Ishikawa (cell line): Measurements from ENCODE around the gene SYT7.

Source experiments
- CEBPB ChIP-seq: IDR thresholded peaks from 2 replicates; pipeline ENCODE4 v1.6.1; 2012
- CREB1 ChIP-seq: IDR thresholded peaks from 2 replicates; pipeline ENCODE4 v1.6.1; 2012; ENCODE audit warnings: low read depth
- EGR1 ChIP-seq: IDR thresholded peaks from 2 replicates; pipeline ENCODE4 v1.6.1; 2012
- EP300 ChIP-seq: IDR thresholded peaks from 2 replicates; pipeline ENCODE4 v1.6.1; 2012; ENCODE audit warnings: borderline replicate concordance
- FOXM1 ChIP-seq: IDR thresholded peaks from 2 replicates; pipeline ENCODE4 v1.6.1; 2012; ENCODE audit warnings: low read depth, borderline replicate concordance
- NFIC ChIP-seq: IDR thresholded peaks from 2 replicates; pipeline ENCODE4 v1.6.1; 2012
- RAD21 ChIP-seq: IDR thresholded peaks from 2 replicates; pipeline ENCODE4 v1.6.1; 2012; ENCODE audit warnings: low read depth
- TAF1 ChIP-seq: IDR thresholded peaks from 2 replicates; pipeline ENCODE4 v1.6.1; 2012; ENCODE audit warnings: low read depth, mild to moderate bottlenecking
- TCF12 ChIP-seq: IDR thresholded peaks from 2 replicates; pipeline ENCODE4 v1.6.1; 2012; ENCODE audit warnings: low read depth
- TEAD4 ChIP-seq: IDR thresholded peaks from 2 replicates; pipeline ENCODE4 v1.6.1; 2012
- YY1 ChIP-seq: IDR thresholded peaks from 2 replicates; pipeline ENCODE4 v1.6.1; 2012; ENCODE audit warnings: low read depth
- ZBTB7A ChIP-seq: IDR thresholded peaks from 2 replicates; pipeline ENCODE4 v1.6.1; 2012; ENCODE audit warnings: low read depth
- TF ChIP-seq, protein P1 (sequence below): IDR thresholded peaks from 2 replicates; pipeline ENCODE4 v1.6.1; 2012; ENCODE audit warnings: low read depth, mild to moderate bottlenecking
- TF ChIP-seq, protein P2 (sequence below): IDR thresholded peaks from 2 replicates; pipeline ENCODE4 v1.6.1; 2012
- TF ChIP-seq, protein P3 (sequence below): IDR thresholded peaks from 2 replicates; pipeline ENCODE4 v1.6.1; 2012

The SYT7 gene

DNA sequence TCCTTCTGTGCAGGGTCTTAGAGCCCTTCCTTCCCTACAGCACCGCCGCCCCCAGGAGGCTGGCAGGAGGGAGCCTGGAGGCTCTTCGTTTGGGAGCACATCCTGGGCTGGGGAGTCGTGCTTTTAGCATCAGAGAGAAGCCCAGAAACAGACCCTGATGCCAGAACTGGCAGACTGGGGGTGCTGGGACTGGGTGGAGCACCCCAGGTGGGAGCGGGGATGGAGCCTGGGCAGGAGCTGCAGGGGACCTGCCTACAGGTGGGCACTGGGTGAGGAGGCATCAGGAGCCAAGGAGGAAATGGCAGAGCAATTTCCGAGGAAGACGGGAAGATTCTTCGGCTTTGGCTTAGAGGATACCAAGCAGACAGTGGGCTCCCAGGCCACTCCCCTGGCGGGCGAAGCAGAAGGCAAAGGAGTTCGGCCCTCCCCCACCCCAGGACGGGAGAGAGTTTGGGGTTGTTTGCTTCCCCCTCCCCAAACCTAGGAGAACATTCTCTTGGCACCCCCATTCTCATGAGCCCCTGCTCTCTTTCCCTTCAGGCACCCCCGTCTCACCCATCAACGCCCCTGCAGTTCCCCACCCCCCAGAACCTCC lies 1.1 kb downstream of the SYT7 start:
- TF ChIP-seq CEBPB (no peak), TEAD4 (no peak), CREB1 (no peak), YY1 (no peak)

DNA sequence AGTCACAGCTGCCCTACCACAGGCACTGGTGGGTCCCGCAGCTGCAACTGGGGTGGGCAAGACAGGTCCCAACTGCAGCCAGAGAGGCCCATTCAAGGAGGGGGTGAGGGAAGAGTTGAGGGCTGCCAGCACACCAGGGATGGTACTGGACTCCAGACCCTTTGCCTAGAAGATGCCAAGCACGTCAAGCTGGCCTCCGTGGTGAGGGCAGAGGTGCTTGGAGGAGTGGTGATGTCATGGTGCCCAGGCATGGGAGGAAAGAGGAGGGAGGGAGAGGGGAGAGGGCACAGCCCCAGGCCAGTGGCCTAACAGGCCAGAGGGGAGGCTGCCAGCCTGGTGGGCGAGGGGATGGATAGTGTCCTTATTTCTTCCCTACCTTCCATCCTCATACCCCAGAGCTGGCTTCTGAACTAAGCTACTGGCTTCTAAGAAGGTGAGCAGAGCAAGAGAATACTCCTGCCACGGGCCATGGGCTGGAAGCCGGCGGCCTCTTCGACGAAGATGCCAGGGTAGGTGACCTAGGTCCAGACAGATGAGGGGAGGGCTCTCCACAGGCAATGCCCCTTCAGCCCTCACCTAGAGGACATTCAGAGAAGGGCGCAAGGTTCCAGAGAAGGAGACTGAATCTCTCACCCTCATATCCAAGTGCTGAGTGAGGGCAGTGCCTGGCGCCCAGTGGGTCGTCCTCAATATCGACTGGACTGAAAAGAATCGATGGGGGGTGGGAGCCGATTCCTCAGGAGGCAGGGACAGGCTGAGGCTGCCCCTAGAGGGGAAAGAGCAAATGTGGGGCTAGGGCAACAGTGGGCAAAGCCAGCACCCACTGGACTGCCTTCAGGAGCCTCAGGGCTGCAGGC lies 1.8 kb downstream of the SYT7 start:
- TF ChIP-seq, protein P1, sequence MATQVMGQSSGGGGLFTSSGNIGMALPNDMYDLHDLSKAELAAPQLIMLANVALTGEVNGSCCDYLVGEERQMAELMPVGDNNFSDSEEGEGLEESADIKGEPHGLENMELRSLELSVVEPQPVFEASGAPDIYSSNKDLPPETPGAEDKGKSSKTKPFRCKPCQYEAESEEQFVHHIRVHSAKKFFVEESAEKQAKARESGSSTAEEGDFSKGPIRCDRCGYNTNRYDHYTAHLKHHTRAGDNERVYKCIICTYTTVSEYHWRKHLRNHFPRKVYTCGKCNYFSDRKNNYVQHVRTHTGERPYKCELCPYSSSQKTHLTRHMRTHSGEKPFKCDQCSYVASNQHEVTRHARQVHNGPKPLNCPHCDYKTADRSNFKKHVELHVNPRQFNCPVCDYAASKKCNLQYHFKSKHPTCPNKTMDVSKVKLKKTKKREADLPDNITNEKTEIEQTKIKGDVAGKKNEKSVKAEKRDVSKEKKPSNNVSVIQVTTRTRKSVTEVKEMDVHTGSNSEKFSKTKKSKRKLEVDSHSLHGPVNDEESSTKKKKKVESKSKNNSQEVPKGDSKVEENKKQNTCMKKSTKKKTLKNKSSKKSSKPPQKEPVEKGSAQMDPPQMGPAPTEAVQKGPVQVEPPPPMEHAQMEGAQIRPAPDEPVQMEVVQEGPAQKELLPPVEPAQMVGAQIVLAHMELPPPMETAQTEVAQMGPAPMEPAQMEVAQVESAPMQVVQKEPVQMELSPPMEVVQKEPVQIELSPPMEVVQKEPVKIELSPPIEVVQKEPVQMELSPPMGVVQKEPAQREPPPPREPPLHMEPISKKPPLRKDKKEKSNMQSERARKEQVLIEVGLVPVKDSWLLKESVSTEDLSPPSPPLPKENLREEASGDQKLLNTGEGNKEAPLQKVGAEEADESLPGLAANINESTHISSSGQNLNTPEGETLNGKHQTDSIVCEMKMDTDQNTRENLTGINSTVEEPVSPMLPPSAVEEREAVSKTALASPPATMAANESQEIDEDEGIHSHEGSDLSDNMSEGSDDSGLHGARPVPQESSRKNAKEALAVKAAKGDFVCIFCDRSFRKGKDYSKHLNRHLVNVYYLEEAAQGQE, result no peak
- TF ChIP-seq ZBTB7A (no peak), TAF1 (no peak), EP300 (no peak), TEAD4 (no peak), TCF12 (no peak), CREB1 (no peak), CEBPB (no peak), EGR1 (no peak), FOXM1 (no peak), YY1 (no peak), RAD21 (no peak), NFIC (no peak)
- TF ChIP-seq, protein P2, sequence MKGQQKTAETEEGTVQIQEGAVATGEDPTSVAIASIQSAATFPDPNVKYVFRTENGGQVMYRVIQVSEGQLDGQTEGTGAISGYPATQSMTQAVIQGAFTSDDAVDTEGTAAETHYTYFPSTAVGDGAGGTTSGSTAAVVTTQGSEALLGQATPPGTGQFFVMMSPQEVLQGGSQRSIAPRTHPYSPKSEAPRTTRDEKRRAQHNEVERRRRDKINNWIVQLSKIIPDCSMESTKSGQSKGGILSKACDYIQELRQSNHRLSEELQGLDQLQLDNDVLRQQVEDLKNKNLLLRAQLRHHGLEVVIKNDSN, result no peak
- TF ChIP-seq, protein P3, sequence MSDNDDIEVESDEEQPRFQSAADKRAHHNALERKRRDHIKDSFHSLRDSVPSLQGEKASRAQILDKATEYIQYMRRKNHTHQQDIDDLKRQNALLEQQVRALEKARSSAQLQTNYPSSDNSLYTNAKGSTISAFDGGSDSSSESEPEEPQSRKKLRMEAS, result no peak

DNA sequence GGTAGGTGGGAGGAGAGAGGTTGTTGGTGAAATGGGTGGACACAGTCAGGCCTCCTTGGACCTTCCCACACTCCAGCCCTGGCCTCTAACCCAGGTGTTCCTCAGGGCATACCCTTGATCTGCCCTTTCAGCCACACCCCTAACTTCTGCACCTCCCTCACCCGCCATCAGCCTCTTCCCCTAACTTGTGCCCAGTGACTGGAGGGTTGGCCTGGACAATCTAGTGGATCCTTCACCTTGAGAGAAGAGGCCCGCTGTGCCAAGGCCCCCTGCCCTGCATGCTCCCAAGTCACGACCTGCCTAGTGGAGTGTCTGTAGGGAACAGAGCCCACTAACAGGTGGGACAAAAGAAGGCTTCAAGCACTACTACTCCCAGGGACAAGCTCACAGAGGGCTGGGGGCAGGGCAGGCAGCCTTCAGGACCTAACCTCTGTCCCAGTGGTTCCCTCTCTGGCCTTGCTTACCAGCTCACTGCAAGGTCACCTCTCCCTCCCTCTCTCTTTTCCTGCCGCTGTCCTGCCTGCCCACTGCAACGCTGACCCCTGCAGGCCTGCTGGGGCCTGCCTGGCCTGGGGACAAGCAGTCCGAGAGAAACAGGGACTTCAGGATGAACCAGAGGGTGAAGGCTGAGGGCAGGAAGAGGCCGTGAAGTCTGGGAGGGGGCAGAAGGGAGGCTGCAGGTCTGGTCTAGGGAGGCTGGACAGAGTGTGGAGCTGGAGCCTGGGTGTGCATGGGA lies 3.3 kb downstream of the SYT7 start:
- TF ChIP-seq CEBPB (no peak), RAD21 (peak; percentile 49), TAF1 (no peak)

DNA sequence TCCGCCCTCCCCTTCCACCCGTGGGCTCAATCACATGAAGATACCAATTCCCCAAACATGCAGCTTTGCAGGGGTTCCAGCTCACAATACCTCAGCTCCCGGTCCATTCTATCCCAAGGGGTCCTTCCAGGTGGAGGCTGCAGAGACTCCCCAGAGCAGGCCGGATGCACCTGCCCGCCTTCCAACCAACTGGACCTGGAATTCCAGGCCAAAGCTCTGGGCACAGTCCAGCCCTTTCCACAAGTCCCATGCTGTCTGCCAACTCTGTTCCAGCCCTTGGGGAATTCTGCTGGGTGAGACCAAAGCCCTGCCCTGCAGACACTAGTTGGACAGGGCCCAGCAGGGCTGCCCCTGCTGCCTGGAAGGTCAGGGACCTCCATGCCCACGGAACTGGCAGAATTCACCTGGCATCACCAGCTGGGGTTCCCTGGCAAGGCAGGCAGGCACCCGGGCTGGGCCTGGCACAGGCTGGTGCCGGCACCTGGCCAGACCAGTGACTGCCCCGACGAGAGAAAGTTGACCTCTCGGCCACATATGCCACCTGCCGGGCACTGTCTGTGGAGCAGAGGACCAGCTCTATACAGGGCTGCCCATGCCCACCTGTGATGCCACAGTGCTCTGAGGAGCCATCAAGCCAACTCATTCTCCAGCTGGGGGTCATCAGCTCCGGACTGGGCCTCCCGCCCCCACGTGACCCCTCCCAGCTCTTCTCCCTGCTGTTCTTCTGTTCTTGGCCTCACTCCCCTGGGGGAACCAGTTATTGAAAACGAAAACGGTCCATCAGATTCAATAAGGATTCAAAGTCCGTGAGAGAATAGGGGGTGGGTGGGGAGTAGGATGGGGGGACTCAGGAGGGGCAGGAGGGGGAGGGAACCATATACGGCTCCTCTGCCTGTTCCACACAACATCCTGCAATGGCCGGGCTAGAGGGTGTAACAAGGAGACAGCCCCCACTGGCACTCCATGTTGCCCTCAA lies 4.7 kb downstream of the SYT7 start:
- TF ChIP-seq CEBPB (no peak), TEAD4 (no peak), TCF12 (no peak), NFIC (no peak), ZBTB7A (no peak), EGR1 (no peak), RAD21 (no peak), FOXM1 (no peak), EP300 (no peak), YY1 (no peak), CREB1 (no peak)
- TF ChIP-seq, protein P2, result no peak
- TF ChIP-seq, protein P1, result no peak

DNA sequence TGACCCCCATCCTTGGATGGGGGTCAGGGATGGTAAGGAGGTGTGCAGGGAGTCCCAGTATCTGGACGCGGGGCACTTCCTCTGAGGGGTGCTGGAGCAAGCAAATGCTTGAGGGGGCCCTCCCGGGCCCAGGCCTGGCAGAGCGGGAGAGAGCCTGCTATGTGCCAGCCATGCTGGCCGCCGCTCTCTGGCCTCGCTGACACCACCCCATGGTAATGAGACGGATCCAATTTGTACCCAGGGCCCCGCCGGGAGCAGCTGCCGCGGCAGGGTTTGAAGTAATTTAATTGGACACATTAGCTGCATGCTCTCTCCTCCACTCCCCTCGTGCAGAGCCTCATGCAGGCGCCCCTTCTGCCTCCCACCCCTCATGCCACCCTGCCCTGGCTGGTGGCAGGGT lies 6.3 kb downstream of the SYT7 start:
- TF ChIP-seq FOXM1, result no peak
- TF ChIP-seq NFIC, result no peak
